Lower lobe of right lung (tissue), 2 donors: ENCODE results near the gene HSF4. TPM values are rescaled to one million over a fixed set of nuclear protein-coding genes. Genes with fewer than 3 reads are reported as not detected.

ENCODE experiments used
- ATAC-seq, 2 donors: fragments of 200-7000 bp; cut with Tn5 transposase; one replicate each; pipeline ENCODE4 v1.9.1; 2020 to 2022; ENCODE audit warnings: mild to moderate bottlenecking in 2 of 2, moderate library complexity in 2 of 2
- DNase-seq: peaks from one replicate; pipeline ENCODE4 v3.0.0-alpha.2; 2020
- H3K27ac ChIP-seq: fragments of 200-600 bp; one replicate; pipeline ENCODE4 v1.8.0; 2022
- H3K27me3 ChIP-seq: fragments of 200-600 bp; one replicate; pipeline ENCODE4 v1.8.0; 2022; ENCODE audit warnings: low read depth
- H3K36me3 ChIP-seq: fragments of 200-600 bp; one replicate; pipeline ENCODE4 v1.8.0; 2022; ENCODE audit warnings: mild to moderate bottlenecking
- H3K4me1 ChIP-seq: fragments of 200-600 bp; one replicate; pipeline ENCODE4 v1.8.0; 2022
- H3K4me3 ChIP-seq: fragments of 200-600 bp; one replicate; pipeline ENCODE4 v1.8.0; 2022; ENCODE audit warnings: mild to moderate bottlenecking
- H3K9me3 ChIP-seq: fragments of 200-600 bp; one replicate; pipeline ENCODE4 v1.8.0; 2022
- intact Hi-C: fragments of 100-400 bp; cut with DNase I; formaldehyde crosslinking; loops from one replicate; pipeline ENCODE4 v1.11.0; 2022
- total RNA-seq: library from RNA; stranded (reverse); fragmentation: NEBNext Ultra II Directional; extraction: Animal tissue kit (Norgen Biotek cat#: 25700); gene quantifications from one replicate; pipeline ENCODE4 v1.2.1, GENCODE V29; 2021
- TF ChIP-seq, protein P1 (sequence below): fragments of 200-600 bp; IDR thresholded peaks from one replicate; pipeline ENCODE4 v1.8.0; 2022; ENCODE audit warnings: antibody characterized with exemption, mild to moderate bottlenecking
- donor health status: DM: no; HTN: yes; CAD: no; lungs with severe emphysema.

HSF4 gene
- total RNA-seq, 1 donor from 2014 or later: 76.3 TPM

DNA sequence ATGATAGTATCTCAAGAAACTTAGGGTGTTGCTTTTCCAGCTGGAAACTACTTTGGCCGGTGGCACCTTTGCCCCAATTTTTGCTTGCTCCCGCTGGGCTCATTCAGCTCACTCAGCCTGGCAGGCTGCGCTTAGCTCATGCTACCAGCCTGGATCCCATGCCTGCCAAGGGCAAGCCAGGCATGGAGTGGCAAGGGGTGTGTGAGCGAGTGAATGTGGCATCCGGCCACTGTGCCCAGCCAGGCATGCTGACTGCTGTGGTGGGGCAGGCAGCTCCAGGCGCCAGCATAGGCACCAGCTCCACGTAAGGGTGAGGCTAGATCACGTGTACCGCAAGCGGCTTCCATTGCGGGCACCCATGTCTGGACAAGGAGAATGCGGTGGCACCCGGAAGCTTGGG lies 23.2 kb upstream of the HSF4 start:
- Histone ChIP-seq H3K36me3 (peaks cover 99% of the 10 kb centered on the region), H3K27ac (no peak overlapping the region), H3K4me3 (no peak overlapping the region), H3K9me3 (no peaks in the 10 kb centered on the region), H3K27me3 (no peaks in the 10 kb centered on the region), H3K4me1 (no peaks in the 10 kb centered on the region)
- ATAC-seq (no peak), DNase-seq (no peak)
- TF ChIP-seq, protein P1, sequence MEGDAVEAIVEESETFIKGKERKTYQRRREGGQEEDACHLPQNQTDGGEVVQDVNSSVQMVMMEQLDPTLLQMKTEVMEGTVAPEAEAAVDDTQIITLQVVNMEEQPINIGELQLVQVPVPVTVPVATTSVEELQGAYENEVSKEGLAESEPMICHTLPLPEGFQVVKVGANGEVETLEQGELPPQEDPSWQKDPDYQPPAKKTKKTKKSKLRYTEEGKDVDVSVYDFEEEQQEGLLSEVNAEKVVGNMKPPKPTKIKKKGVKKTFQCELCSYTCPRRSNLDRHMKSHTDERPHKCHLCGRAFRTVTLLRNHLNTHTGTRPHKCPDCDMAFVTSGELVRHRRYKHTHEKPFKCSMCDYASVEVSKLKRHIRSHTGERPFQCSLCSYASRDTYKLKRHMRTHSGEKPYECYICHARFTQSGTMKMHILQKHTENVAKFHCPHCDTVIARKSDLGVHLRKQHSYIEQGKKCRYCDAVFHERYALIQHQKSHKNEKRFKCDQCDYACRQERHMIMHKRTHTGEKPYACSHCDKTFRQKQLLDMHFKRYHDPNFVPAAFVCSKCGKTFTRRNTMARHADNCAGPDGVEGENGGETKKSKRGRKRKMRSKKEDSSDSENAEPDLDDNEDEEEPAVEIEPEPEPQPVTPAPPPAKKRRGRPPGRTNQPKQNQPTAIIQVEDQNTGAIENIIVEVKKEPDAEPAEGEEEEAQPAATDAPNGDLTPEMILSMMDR: no peak
- intact Hi-C loops: no loop called here

DNA sequence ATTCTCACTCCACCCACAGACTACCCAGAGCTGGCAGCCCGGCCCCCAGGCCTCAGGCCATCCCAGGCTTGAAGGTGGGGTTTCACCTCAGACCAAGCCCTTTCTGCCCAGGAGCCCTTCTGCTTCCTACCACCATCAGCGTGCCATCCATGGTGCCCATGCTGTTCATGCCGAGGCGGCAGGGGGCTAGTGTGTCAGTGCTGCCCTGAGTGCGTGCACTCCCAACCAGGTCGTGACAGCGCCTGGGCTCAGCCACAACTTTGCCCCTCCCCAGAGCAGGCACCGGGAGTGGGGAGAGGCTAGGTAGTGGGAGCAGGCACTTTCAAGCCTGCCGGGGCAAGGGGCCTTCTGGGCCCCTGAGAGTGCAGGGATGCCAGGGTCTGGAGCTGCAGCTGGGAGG lies 22.2 kb upstream of the HSF4 start:
- no peak overlapping the region for H3K4me3 ChIP-seq
- H3K9me3 ChIP-seq: no peaks in the 10 kb centered on the region
- ATAC-seq (no peak), DNase-seq (no peak)
- TF ChIP-seq, protein P1: no peak
- H3K36me3 ChIP-seq: peaks cover 99% of the 10 kb centered on the region
- no peak overlapping the region for H3K27ac ChIP-seq
- no peaks in the 10 kb centered on the region for H3K4me1 ChIP-seq
- intact Hi-C loops: no loop called here
- H3K27me3 ChIP-seq: no peaks in the 10 kb centered on the region

DNA sequence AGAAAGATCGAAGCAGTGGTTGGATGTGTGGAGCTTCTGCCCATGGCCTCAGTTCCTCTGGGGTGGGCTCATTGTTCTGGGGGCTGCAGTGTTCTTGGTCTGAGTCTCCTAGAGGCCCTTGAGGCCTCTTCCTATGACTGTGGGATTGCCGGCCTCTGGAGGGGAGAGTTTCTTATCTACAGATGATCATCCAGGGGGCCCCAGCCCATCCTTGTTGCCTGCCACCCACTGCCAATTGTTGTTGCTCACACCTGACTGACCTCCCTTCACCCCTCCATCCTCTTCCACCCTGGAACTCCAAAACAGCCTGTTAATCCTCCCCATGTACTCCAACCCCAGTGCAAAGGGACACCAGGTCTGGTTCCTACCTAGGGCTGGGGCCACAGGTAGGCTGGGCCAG lies 19.6 kb upstream of the HSF4 start:
- DNase-seq (no peak), ATAC-seq (no peak)

DNA sequence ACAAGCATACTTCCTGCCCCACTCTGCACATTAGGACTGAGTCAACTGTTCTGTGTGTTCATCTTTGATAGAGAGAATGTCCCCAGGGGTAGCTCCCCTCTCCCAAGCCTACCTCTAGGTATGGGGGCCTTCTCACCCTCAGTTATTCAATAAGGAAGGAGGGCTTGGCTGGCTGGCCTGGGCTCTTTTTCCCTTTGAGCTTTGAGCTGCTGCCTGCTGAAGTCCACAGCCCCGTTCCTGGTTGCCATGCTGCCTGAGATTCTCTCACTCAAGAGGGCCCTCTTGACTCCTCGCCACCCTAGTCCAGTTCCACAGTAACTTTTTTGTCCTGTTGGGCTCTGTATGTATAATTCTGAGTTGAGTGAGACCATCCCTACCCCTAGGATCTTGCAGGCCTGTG lies 18.8 kb upstream of the HSF4 start:
- no peak for DNase-seq
- peaks cover 10% of the 10 kb centered on the region for H3K27me3 ChIP-seq
- ATAC-seq: no peak
- H3K9me3 ChIP-seq: no peaks in the 10 kb centered on the region
- no peak overlapping the region for H3K4me3 ChIP-seq
- intact Hi-C loops: no loop called here
- H3K4me1 ChIP-seq: peaks cover 14% of the 10 kb centered on the region
- peaks cover 85% of the 10 kb centered on the region for H3K36me3 ChIP-seq
- TF ChIP-seq, protein P1: no peak
- H3K27ac ChIP-seq: no peak overlapping the region

More for the DNA sequence above, 19.6 kb upstream of the HSF4 start:
- Histone ChIP-seq H3K27me3 (peaks cover 2% of the 10 kb centered on the region), H3K4me1 (peaks cover 6% of the 10 kb centered on the region), H3K4me3 (no peak overlapping the region), H3K27ac (no peak overlapping the region), H3K9me3 (no peaks in the 10 kb centered on the region), H3K36me3 (peaks cover 93% of the 10 kb centered on the region)
- TF ChIP-seq, protein P1: no peak
- intact Hi-C loops: no loop called here

DNA sequence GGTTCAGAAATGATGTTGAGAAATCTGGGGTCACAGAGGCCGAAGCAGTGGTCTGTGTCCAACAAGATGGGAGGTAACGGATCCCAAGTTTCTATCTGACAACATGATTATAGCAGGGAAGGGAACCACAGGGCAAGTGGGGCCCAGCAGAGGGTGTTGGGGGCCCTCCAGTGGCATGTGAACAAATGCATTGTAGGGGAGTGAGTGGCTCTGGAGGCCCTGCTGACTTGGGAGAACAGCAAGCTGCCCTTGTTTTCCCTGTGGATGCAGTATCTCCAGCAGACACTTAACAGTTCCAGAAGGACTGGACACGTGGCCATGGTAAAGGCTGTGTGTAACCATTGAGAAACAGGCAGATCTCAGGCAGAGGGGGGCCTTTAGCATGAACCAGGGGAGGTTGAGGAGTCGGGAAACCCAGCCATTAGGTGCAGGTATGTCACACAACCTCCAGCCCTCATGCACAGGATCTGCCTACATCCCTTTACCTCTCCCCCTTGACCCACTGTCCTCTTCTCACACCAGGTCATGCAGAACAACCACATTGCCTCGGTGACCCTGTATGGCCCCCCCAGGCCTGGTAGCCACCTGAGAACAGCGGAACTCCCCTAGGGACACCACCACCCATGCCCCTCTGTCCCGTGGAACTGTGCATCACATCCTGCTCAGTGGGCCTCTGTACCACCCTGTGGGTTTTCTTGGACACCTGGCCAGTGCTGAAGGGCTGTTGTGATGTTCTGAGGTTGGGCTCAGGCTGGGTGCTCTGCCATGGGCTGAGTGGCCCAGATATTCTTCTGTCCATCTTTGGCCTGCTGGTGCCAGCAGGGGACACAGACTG lies 17.8 kb upstream of the HSF4 start:
- Histone ChIP-seq H3K36me3 (peaks cover 75% of the 10 kb centered on the region), H3K9me3 (no peaks in the 10 kb centered on the region), H3K27ac (no peak overlapping the region), H3K27me3 (peaks cover 12% of the 10 kb centered on the region), H3K4me1 (peaks cover 21% of the 10 kb centered on the region), H3K4me3 (no peak overlapping the region)
- intact Hi-C loops: no loop called here
- DNase-seq (no peak), ATAC-seq (no peak)
- TF ChIP-seq, protein P1: no peak
